GM10266 (cell line): ENCODE measurements around the gene FOXN4.

Experiments used
- DNase-seq: peaks from one replicate; pipeline ENCODE4 v3.0.0; 2012; ENCODE audit errors: extremely low spot score
- TF ChIP-seq, protein P1 (sequence below): IDR thresholded peaks from 2 replicates; pipeline ENCODE4 v1.5.1; 2012; ENCODE audit warnings: mild to moderate bottlenecking, low read depth; ENCODE audit not compliant: control insufficient read depth, insufficient read depth; ENCODE audit errors: missing control alignments

FOXN4 gene

DNA sequence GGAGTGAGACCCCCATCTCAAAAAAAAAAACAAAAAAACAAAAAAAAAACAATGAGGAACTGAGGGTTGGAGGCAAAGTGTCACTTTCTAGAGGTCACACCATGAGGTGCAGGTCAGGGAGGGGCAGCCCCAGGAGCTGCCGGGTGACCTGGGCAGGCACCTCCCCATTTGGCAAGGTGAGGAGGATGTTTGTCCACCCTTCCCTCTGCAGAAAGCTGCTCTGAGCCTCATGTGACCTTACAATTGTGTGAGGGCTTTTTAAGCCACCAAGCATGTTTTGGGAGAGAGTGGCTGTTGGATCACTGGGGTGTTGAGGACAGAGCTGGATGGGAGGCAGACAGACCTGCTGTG is 49.6 kb downstream of the FOXN4 start:
- no peak for DNase-seq
- TF ChIP-seq, protein P1, sequence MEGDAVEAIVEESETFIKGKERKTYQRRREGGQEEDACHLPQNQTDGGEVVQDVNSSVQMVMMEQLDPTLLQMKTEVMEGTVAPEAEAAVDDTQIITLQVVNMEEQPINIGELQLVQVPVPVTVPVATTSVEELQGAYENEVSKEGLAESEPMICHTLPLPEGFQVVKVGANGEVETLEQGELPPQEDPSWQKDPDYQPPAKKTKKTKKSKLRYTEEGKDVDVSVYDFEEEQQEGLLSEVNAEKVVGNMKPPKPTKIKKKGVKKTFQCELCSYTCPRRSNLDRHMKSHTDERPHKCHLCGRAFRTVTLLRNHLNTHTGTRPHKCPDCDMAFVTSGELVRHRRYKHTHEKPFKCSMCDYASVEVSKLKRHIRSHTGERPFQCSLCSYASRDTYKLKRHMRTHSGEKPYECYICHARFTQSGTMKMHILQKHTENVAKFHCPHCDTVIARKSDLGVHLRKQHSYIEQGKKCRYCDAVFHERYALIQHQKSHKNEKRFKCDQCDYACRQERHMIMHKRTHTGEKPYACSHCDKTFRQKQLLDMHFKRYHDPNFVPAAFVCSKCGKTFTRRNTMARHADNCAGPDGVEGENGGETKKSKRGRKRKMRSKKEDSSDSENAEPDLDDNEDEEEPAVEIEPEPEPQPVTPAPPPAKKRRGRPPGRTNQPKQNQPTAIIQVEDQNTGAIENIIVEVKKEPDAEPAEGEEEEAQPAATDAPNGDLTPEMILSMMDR = no peak

GRCh38 chr12:109258607-109259544 is 50.2 kb downstream of the FOXN4 start:
- DNase-seq = no peak
- TF ChIP-seq, protein P1 = no peak

GRCh38 chr12:109258201-109258600 is 50.9 kb downstream of the FOXN4 start:
- TF ChIP-seq, protein P1 = no peak
- DNase-seq = no peak

- DNase-seq = no peak
- TF ChIP-seq, protein P1 = no peak
Observed at GRCh38 chr12:109256011-109256410, 53.1 kb downstream of the FOXN4 start.

- no peak for DNase-seq
- TF ChIP-seq, protein P1 = no peak
Observed at GRCh38 chr12:109255377-109255776, 53.7 kb downstream of the FOXN4 start.

GRCh38 chr12:109253913-109254544 is 55.1 kb downstream of the FOXN4 start:
- DNase-seq = no peak
- TF ChIP-seq, protein P1 = no peak

DNA sequence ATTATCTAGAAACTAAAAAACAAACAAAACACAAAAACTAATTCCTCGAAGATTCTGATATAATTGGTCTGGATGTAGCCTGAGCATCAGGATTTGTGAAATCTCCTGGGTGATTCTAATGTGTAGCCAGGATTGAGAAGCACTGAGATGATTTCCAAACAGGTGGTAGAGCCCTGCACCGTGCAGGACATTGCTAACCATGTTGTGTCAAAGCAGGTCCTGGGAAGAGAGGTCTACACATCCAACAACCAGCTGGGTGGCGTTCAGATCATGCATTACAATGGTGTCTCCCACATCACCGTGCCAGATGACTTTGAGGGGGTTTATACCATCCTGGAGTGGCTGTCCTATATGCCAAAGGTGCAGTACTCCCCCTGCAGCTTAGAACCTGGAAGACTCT is 56.3 kb downstream of the FOXN4 start:
- no peak for DNase-seq
- TF ChIP-seq, protein P1 = no peak
